ENCODE results near the gene OTUD7B.

GRCh38 chr1:149933208-149933607 lies 77.3 kb downstream of the OTUD7B start:
- no peak for TF ChIP-seq CTCF (IDR thresholded peaks at IDR 0.05; ENCODE audit: low read length)
- no peak for TF ChIP-seq EZH2 (IDR thresholded peaks at IDR 0.05; ENCODE audit: borderline replicate concordance, low read length)
